Measurements from ENCODE around the gene SLC47A1.
A peak's percentile ranks its signal among the peaks of the same experiment; 100 is the strongest.

Gene SLC47A1

DNA sequence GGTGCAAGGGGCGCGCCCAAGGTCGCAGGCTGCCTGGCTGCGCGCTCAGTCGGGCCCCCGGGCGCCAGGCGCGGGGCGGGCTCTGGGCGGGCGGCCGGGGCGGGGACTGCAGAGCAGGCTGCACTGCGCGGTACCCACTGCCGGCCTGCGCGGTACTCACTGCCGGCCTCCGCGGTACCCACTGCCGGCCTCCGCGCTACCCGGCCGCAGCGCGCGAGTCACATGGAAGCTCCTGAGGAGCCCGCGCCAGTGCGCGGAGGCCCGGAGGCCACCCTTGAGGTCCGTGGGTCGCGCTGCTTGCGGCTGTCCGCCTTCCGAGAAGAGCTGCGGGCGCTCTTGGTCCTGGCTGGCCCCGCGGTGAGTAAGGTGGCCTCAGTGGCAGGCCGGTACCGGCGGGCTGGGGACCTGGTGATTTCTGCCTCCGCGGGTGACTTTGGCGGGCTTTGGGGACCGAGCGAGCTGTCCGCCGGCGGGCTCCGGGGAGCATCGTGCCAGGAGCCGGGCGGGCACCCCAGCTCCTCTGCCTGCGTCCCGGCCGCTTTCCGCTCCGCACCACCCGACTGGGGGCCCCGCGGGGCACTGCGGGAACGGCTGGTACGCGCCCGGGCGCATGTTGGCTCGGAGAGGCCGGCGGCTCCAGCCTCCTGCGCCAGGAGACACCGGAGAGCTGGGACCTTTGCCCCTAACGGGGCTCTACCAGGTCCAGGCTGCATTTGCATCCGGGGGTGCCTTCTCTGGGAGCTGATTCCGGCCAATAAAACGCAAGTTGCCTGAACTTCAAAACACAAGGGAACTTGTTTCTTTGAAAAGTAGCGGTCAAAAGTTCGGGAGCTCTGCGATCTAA, at the start of gene SLC47A1 (continued):
- TF ChIP-seq PRDM4 (tag by site-specific recombination; IDR thresholded peaks at IDR 0.05) (no peak), ZNF223 (tag by site-specific recombination; IDR thresholded peaks at IDR 0.05) (no peak), ZNF214 (tag by site-specific recombination; IDR thresholded peaks at IDR 0.05; ENCODE audit: borderline replicate concordance) (no peak), GLIS1 (tag by site-specific recombination; IDR thresholded peaks at IDR 0.05) (no peak), ZNF148 (tag by site-specific recombination; IDR thresholded peaks at IDR 0.05; ENCODE audit: borderline replicate concordance) (no peak), INSM2 (tag by site-specific recombination; IDR thresholded peaks at IDR 0.05) (no peak), ZFP69B (tag by site-specific recombination; IDR thresholded peaks at IDR 0.05) (no peak), ZNF324 (tag by site-specific recombination; IDR thresholded peaks at IDR 0.05) (no peak), ZNF521 (tag by site-specific recombination; IDR thresholded peaks at IDR 0.05) (no peak), ZNF624 (tag by site-specific recombination; IDR thresholded peaks at IDR 0.05) (no peak), ZNF157 (tag by site-specific recombination; IDR thresholded peaks at IDR 0.05) (no peak), ZNF146 (tag by site-specific recombination; IDR thresholded peaks at IDR 0.05) (no peak), OSR2 (tag by site-specific recombination; IDR thresholded peaks at IDR 0.05) (no peak), ZNF776 (tag by site-specific recombination; IDR thresholded peaks at IDR 0.05; ENCODE audit: borderline replicate concordance) (no peak), ZNF133 (tag by site-specific recombination; IDR thresholded peaks at IDR 0.05) (no peak), ZBTB8A (tag by site-specific recombination; IDR thresholded peaks at IDR 0.05) (peak; percentile 78)
- TF ChIP-seq, protein P1, sequence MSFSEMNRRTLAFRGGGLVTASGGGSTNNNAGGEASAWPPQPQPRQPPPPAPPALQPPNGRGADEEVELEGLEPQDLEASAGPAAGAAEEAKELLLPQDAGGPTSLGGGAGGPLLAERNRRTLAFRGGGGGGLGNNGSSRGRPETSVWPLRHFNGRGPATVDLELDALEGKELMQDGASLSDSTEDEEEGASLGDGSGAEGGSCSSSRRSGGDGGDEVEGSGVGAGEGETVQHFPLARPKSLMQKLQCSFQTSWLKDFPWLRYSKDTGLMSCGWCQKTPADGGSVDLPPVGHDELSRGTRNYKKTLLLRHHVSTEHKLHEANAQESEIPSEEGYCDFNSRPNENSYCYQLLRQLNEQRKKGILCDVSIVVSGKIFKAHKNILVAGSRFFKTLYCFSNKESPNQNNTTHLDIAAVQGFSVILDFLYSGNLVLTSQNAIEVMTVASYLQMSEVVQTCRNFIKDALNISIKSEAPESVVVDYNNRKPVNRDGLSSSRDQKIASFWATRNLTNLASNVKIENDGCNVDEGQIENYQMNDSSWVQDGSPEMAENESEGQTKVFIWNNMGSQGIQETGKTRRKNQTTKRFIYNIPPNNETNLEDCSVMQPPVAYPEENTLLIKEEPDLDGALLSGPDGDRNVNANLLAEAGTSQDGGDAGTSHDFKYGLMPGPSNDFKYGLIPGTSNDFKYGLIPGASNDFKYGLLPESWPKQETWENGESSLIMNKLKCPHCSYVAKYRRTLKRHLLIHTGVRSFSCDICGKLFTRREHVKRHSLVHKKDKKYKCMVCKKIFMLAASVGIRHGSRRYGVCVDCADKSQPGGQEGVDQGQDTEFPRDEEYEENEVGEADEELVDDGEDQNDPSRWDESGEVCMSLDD (tag by site-specific recombination; IDR thresholded peaks at IDR 0.05): no peak
- TF ChIP-seq, protein P2, sequence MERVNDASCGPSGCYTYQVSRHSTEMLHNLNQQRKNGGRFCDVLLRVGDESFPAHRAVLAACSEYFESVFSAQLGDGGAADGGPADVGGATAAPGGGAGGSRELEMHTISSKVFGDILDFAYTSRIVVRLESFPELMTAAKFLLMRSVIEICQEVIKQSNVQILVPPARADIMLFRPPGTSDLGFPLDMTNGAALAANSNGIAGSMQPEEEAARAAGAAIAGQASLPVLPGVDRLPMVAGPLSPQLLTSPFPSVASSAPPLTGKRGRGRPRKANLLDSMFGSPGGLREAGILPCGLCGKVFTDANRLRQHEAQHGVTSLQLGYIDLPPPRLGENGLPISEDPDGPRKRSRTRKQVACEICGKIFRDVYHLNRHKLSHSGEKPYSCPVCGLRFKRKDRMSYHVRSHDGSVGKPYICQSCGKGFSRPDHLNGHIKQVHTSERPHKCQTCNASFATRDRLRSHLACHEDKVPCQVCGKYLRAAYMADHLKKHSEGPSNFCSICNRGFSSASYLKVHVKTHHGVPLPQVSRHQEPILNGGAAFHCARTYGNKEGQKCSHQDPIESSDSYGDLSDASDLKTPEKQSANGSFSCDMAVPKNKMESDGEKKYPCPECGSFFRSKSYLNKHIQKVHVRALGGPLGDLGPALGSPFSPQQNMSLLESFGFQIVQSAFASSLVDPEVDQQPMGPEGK (tag by site-specific recombination; IDR thresholded peaks at IDR 0.05): peak; percentile 50
- TF ChIP-seq, protein P3, sequence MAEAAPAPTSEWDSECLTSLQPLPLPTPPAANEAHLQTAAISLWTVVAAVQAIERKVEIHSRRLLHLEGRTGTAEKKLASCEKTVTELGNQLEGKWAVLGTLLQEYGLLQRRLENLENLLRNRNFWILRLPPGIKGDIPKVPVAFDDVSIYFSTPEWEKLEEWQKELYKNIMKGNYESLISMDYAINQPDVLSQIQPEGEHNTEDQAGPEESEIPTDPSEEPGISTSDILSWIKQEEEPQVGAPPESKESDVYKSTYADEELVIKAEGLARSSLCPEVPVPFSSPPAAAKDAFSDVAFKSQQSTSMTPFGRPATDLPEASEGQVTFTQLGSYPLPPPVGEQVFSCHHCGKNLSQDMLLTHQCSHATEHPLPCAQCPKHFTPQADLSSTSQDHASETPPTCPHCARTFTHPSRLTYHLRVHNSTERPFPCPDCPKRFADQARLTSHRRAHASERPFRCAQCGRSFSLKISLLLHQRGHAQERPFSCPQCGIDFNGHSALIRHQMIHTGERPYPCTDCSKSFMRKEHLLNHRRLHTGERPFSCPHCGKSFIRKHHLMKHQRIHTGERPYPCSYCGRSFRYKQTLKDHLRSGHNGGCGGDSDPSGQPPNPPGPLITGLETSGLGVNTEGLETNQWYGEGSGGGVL (tag by site-specific recombination; IDR thresholded peaks at IDR 0.05): no peak
- TF ChIP-seq, protein P4, sequence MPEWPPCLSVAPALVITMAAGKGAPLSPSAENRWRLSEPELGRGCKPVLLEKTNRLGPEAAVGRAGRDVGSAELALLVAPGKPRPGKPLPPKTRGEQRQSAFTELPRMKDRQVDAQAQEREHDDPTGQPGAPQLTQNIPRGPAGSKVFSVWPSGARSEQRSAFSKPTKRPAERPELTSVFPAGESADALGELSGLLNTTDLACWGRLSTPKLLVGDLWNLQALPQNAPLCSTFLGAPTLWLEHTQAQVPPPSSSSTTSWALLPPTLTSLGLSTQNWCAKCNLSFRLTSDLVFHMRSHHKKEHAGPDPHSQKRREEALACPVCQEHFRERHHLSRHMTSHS (tag by site-specific recombination; IDR thresholded peaks at IDR 0.05): no peak
- TF ChIP-seq, protein P5, sequence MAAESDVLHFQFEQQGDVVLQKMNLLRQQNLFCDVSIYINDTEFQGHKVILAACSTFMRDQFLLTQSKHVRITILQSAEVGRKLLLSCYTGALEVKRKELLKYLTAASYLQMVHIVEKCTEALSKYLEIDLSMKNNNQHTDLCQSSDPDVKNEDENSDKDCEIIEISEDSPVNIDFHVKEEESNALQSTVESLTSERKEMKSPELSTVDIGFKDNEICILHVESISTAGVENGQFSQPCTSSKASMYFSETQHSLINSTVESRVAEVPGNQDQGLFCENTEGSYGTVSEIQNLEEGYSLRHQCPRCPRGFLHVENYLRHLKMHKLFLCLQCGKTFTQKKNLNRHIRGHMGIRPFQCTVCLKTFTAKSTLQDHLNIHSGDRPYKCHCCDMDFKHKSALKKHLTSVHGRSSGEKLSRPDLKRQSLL (tag by site-specific recombination; IDR thresholded peaks at IDR 0.05): no peak

Data from HEK293 (cell line).